H1 (cell line): ENCODE results near the gene PCBP4. TPM values are rescaled to one million over a fixed set of nuclear protein-coding genes. Genes with fewer than 3 reads are reported as not detected.

ENCODE experiments used
- CTCF ChIA-PET: fragments of 300-600 bp; sonication (Branson Sonifier 250); formaldehyde crosslinking; loops from one replicate; lab custom pipeline; 2021; ENCODE audit not compliant: partially characterized antibody; lab: Charles Lee
- POLR2A ChIA-PET: fragments of 300-600 bp; sonication (Branson Sonifier 250); formaldehyde crosslinking; loops from one replicate; lab custom pipeline; 2021; ENCODE audit warnings: inconsistent platforms; ENCODE audit not compliant: partially characterized antibody; lab: Charles Lee
- DNase-seq, 2 experiments: peaks; one replicate each; pipeline versions ENCODE4 v3.0.0 to v3.0.0-alpha.2; 2010 to 2022; ENCODE audit warnings: low spot score in 2 of 2, low read depth in 1 of 2, mixed read lengths in 1 of 2
- FAIRE-seq: peaks from 2 replicates; lab custom pipeline; 2011; peaks lifted over from hg19 to GRCh38; lab: Jason Lieb, UNC
- H2AFZ ChIP-seq: 2 replicates; pipeline ENCODE4 v1.8.1; 2012; ENCODE audit warnings: low read length, inconsistent platforms
- H2AK5ac ChIP-seq: 2 replicates; pipeline ENCODE4 v1.6.1; 2013; ENCODE audit warnings: low read depth, low read length
- H2BK120ac ChIP-seq: replicated peaks from 2 replicates; pipeline ENCODE3; 2013; ENCODE audit warnings: low read depth, low read length, inconsistent platforms
- H2BK12ac ChIP-seq: 2 replicates; pipeline ENCODE4 v1.6.1; 2013; ENCODE audit warnings: low read depth, low read length
- H2BK15ac ChIP-seq: 2 replicates; pipeline ENCODE4 v1.6.1; 2013; ENCODE audit warnings: low read length
- H2BK20ac ChIP-seq: 2 replicates; pipeline ENCODE4 v1.6.1; 2013; ENCODE audit warnings: low read length
- H2BK5ac ChIP-seq: 2 replicates; pipeline ENCODE4 v1.6.1; 2013; ENCODE audit warnings: low read depth, low read length
- H3K14ac ChIP-seq: 2 replicates; pipeline ENCODE4 v1.6.1; 2013; ENCODE audit warnings: inconsistent platforms; ENCODE audit not compliant: insufficient read length
- H3K18ac ChIP-seq: 2 replicates; pipeline ENCODE4 v1.6.1; 2013; ENCODE audit warnings: low read length; ENCODE audit errors: extremely low read depth
- H3K23ac ChIP-seq: 2 replicates; pipeline ENCODE4 v1.6.1; 2013; ENCODE audit warnings: inconsistent platforms; ENCODE audit not compliant: insufficient read length
- H3K23me2 ChIP-seq: 2 replicates; pipeline ENCODE4 v1.6.1; 2013; ENCODE audit warnings: low read depth, low read length
- H3K27ac ChIP-seq: 2 replicates; pipeline ENCODE4 v1.6.1; 2011; ENCODE audit warnings: low read depth, low read length, inconsistent platforms
- H3K27me3 ChIP-seq, 4 experiments: replicated peaks in 1 of 4; 1 replicate in 1 of 4; 2 replicates in 3 of 4; pipeline versions ENCODE4 v1.6.1 to v1.8.1; 2011 to 2013; ENCODE audit warnings: low read length in 3 of 4, mild to moderate bottlenecking in 3 of 4, inconsistent platforms in 2 of 4, mixed read lengths in 2 of 4, moderate library complexity in 1 of 4; ENCODE audit not compliant: control insufficient read depth in 3 of 4, insufficient read depth in 3 of 4; ENCODE audit errors: extremely low read depth in 1 of 4
- H3K36me3 ChIP-seq, 4 experiments: 2 replicates each; pipeline versions ENCODE4 v1.6.1 to v1.8.1; 2011 to 2013; ENCODE audit warnings: mild to moderate bottlenecking in 4 of 4, low read length in 3 of 4, moderate library complexity in 2 of 4, control low read depth in 1 of 4, inconsistent platforms in 1 of 4; ENCODE audit not compliant: insufficient read depth in 4 of 4, control insufficient read depth in 2 of 4
- H3K4ac ChIP-seq: replicated peaks from 2 replicates; pipeline ENCODE3; 2013; ENCODE audit warnings: low read length, low read depth, mixed read lengths, inconsistent platforms; ENCODE audit not compliant: insufficient read length
- H3K4me1 ChIP-seq, 4 experiments: replicated peaks in 1 of 4; 1 replicate in 1 of 4; 2 replicates in 3 of 4; pipeline versions ENCODE4 v1.6.1 to v1.8.1; 2011 to 2013; ENCODE audit warnings: low read length in 3 of 4, inconsistent platforms in 2 of 4, mixed read lengths in 1 of 4; ENCODE audit not compliant: insufficient read depth in 4 of 4, control insufficient read depth in 3 of 4
- H3K4me2 ChIP-seq, 2 experiments: 2 replicates each; pipeline versions ENCODE4 v1.6.1 to v1.8.1; 2011 to 2013; ENCODE audit warnings: low read depth in 2 of 2, low read length in 2 of 2, control low read depth in 1 of 2, inconsistent platforms in 1 of 2, mild to moderate bottlenecking in 1 of 2; ENCODE audit not compliant: insufficient read depth in 1 of 2
- H3K4me3 ChIP-seq, 4 experiments: fragments of 200-600, 300-600 bp in 1 of 4; sonication (generic), shearing (Covaris generic), sonication (Bioruptor Twin) in 1 of 4; 2 replicates each; pipeline versions ENCODE4 v1.5.1 to v1.8.1; 2011 to 2016; ENCODE audit warnings: low read length in 4 of 4, low read depth in 3 of 4, control low read depth in 2 of 4, inconsistent platforms in 2 of 4, mild to moderate bottlenecking in 2 of 4, mixed read lengths in 1 of 4, moderate library complexity in 1 of 4; ENCODE audit not compliant: insufficient read depth in 2 of 4; ENCODE audit errors: extremely low read depth in 1 of 4
- H3K56ac ChIP-seq: replicated peaks from 2 replicates; pipeline ENCODE3; 2013; ENCODE audit warnings: low read depth, mild to moderate bottlenecking, mixed read lengths, low read length, inconsistent platforms; ENCODE audit not compliant: insufficient read length
- H3K79me1 ChIP-seq: 2 replicates; pipeline ENCODE4 v1.6.1; 2013; ENCODE audit warnings: low read depth, low read length, control low read depth
- H3K79me2 ChIP-seq, 2 experiments: 2 replicates each; pipeline versions ENCODE4 v1.6.1 to v1.8.1; 2012 to 2013; ENCODE audit warnings: low read length in 2 of 2, mild to moderate bottlenecking in 2 of 2, inconsistent platforms in 1 of 2; ENCODE audit not compliant: insufficient read depth in 2 of 2, control insufficient read depth in 1 of 2
- H3K9ac ChIP-seq, 4 experiments: replicated peaks in 1 of 4; 1 replicate in 1 of 4; 2 replicates in 3 of 4; pipeline versions ENCODE4 v1.6.1 to v1.8.1; 2011 to 2013; ENCODE audit warnings: low read depth in 3 of 4, low read length in 3 of 4, control low read depth in 2 of 4, mild to moderate bottlenecking in 2 of 4, moderate library complexity in 2 of 4, inconsistent platforms in 1 of 4; ENCODE audit errors: extremely low read depth in 1 of 4
- H3K9me3 ChIP-seq, 2 experiments: 2 replicates each; pipeline versions ENCODE4 v1.6.1 to v1.8.1; 2012 to 2013; ENCODE audit warnings: mild to moderate bottlenecking in 2 of 2, moderate library complexity in 2 of 2, control low read depth in 1 of 2, inconsistent platforms in 1 of 2, low read depth in 1 of 2, low read length in 1 of 2, mixed read lengths in 1 of 2; ENCODE audit not compliant: insufficient read depth in 2 of 2
- H4K20me1 ChIP-seq, 2 experiments: replicated peaks in 1 of 2; 2 replicates each; pipeline versions ENCODE3 to v1.8.1; 2011 to 2013; ENCODE audit warnings: inconsistent platforms in 2 of 2, low read length in 2 of 2, mild to moderate bottlenecking in 1 of 2; ENCODE audit not compliant: insufficient read depth in 2 of 2, control insufficient read depth in 1 of 2
- H4K5ac ChIP-seq: 2 replicates; pipeline ENCODE4 v1.6.1; 2013; ENCODE audit warnings: low read length, low read depth, mixed read lengths, inconsistent platforms; ENCODE audit not compliant: insufficient read length
- H4K8ac ChIP-seq: 2 replicates; pipeline ENCODE4 v1.8.0; 2013; ENCODE audit warnings: mild to moderate bottlenecking, moderate library complexity, low read length, inconsistent platforms; ENCODE audit not compliant: insufficient read depth; ENCODE audit errors: extremely low read depth
- H4K91ac ChIP-seq: replicated peaks from 2 replicates; pipeline ENCODE3; 2013; ENCODE audit warnings: low read length, mixed read lengths, inconsistent platforms; ENCODE audit not compliant: insufficient read length
- ASH2L ChIP-seq: fragments of 200-600, 300-600 bp; sonication (generic); IDR thresholded peaks from one replicate; pipeline ENCODE4 v1.7.1; 2017; ENCODE audit warnings: low read length
- BACH1 ChIP-seq: IDR thresholded peaks from 2 replicates; pipeline ENCODE4 v1.6.1; 2012; ENCODE audit warnings: low read length, improper control_type of control experiment
- BCL11A ChIP-seq, 2 experiments: IDR thresholded peaks; one replicate each; pipeline ENCODE4 v1.6.1; 2011; ENCODE audit warnings: low read depth in 2 of 2, low read length in 2 of 2, mild to moderate bottlenecking in 2 of 2
- WGBS, 2 experiments: shearing (Covaris generic) in 1 of 2; methylation state at CpG; one replicate each; pipeline versions ENCODE4 v1.1.6 to v1.1.7; 2013 to 2015; ENCODE audit warnings: low lambda C conversion rate in 2 of 2, mixed read lengths in 2 of 2, inconsistent platforms in 1 of 2, low coverage in 1 of 2, missing lambda C conversion rate in 1 of 2; ENCODE audit not compliant: insufficient replicate concordance in 2 of 2, insufficient coverage in 1 of 2, insufficient read length in 1 of 2; ENCODE audit errors: extremely low coverage in 1 of 2, missing lambda C conversion rate in 1 of 2; 5-methylcytosine and 5-hydroxymethylcytosine counted together
- polyA plus RNA-seq, 7 experiments: library from polyadenylated mRNA; depleted of rRNA in 3 of 7; stranded (reverse) in 5 of 7; unstranded in 2 of 7; fragments of >200 nt in 5 of 7; fragments of 200-250 nt in 2 of 7; gene quantifications; 1 replicate in 5 of 7; 2 replicates in 1 of 7; 4 replicates in 1 of 7; pipeline versions ENCODE4 v1.2.1 to v1.2.3, GENCODE V29; 2011 to 2013; ENCODE audit warnings: missing spikeins in 2 of 7, mixed read lengths in 2 of 7
- total RNA-seq: library from RNA; stranded (reverse); fragmentation: NEBNext Ultra II Directional; extraction: Animal tissue kit (Norgen Biotek cat#: 25700); gene quantifications from 2 replicates; pipeline ENCODE4 v1.2.1, GENCODE V29; 2021

PCBP4 gene
- total and polyA plus RNA-seq, 2 of the 8 experiments (the other 6 are each of a cell fraction or from before 2014, with no cell fraction given), result 16.4 to 34.1 TPM

DNA sequence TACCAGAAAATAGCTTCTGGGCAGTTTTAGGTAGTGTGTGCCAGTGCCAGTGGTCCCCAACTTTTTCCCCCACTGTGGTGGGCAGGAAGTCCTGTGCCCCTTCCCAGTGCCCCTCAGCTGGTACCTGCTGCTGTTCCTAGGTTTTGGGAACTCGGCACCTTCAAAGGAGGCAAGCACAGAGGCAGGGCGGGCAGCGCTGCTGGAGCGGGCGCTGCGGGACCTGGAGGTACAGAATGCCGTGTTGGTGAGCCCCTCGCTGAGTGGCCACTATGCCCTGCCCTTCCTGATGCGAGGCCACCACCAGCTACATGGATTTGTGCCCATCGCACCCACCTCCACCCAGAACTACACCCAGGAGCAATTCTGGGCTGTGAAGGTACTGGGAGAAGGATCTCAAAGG is 13.0 kb upstream of the PCBP4 start:
- Histone ChIP-seq H3K4me2 (no peak overlapping the region), H2AFZ (no peak overlapping the region), H3K23me2 (peaks cover 10% of the 10 kb centered on the region), H3K23ac (no peak overlapping the region), H2BK120ac (no peak overlapping the region), H3K14ac (no peak overlapping the region), H2BK20ac (no peak overlapping the region), H2AK5ac (no peak overlapping the region), H3K4me1 (peaks cover 5 to 18% (median 13%) of the 10 kb centered on the region in 4 experiments), H3K27me3 (peaks cover 2 to 19% (median 11%) of the 10 kb centered on the region in 4 experiments; a peak in 6 of 7 replicates), H4K91ac (no peak overlapping the region), H2BK15ac (no peak overlapping the region), H2BK12ac (no peak overlapping the region), H4K5ac (no peak overlapping the region), H3K79me1 (peaks cover 10% of the 10 kb centered on the region), H3K4me3 (no peak overlapping the region), H3K79me2 (no peaks in the 10 kb centered on the region), H3K9ac (no peak overlapping the region), H4K8ac (no peak overlapping the region), H4K20me1 (peaks cover 0 to 6% of the 10 kb centered on the region in 2 experiments), H3K18ac (no peak overlapping the region), H3K4ac (no peak overlapping the region), H3K56ac (no peak overlapping the region), H3K9me3 (no peaks in the 10 kb centered on the region), H3K36me3 (no peaks in the 10 kb centered on the region), H3K27ac (no peak overlapping the region), H2BK5ac (no peak overlapping the region)
- WGBS, 2 experiments, result 96% methylated on average over 10 of the region's 10 CpGs; no CpG with 5 or more reads in 1 of the 2 experiments
- FAIRE-seq (no peak), DNase-seq (no peak)
- ChIA-PET CTCF (interaction anchor here (1.2 to 5.5 kb wide), 5 partner anchors 8 to 160 kb away, joined by 3 to 66 read pairs (median 25); partner anchors contain the start of genes PARP3, PCBP4, RPL29 and RRP9), POLR2A (interaction anchor here (25.9 to 29.3 kb wide), 2 partner anchors 4 to 9 kb away, joined by 923 read pairs; partner anchors contain the start of genes ABHD14A, ABHD14B, ACY1 and PCBP4)
- TF ChIP-seq BACH1 (no peak), BCL11A (IDR thresholded peaks at IDR 0.05; ENCODE audit: low read depth in 2 of 2, low read length in 2 of 2) (no peak), ASH2L (no peak)
